K562 (cell line): Measurements from ENCODE around the gene TBC1D5. TPM values are rescaled to one million over a fixed set of nuclear protein-coding genes. Genes with fewer than 3 reads are reported as not detected.
A peak's percentile ranks its signal among the peaks of the same experiment; 100 is the strongest.

Experiments used
- ATAC-seq: fragments of 200-7000 bp; cut with Tn5 transposase; 3 replicates; pipeline ENCODE4 v1.9.1; 2020; ENCODE audit warnings: moderate library complexity
- BruUV-seq: library from RNA; stranded (reverse); fragments of 400-500 nt; replicated peaks from 2 replicates; lab custom pipeline; 2021; lab: Mats Ljungman, UMichigan
- CTCF ChIA-PET: fragments of 300-600 bp; formaldehyde crosslinking; extraction: SDS; loops from one replicate; lab custom pipeline; 2021; ENCODE audit warnings: low intra/inter-chr PET ratio; lab: Yijun Ruan, JAX
- POLR2A ChIA-PET: fragments of 300-600, 350-650 bp; sonication (Branson Sonifier 250); formaldehyde crosslinking; extraction: SDS; loops from one replicate; lab custom pipeline; 2021; ENCODE audit warnings: antibody characterized with exemption, inconsistent platforms; lab: Yijun Ruan, JAX
- DNase-seq, 4 experiments: peaks; one replicate each; pipeline versions ENCODE4 v3.0.0 to v3.0.0-alpha.2; 2011 to 2018; ENCODE audit warnings: low spot score in 3 of 4, mixed read lengths in 3 of 4; ENCODE audit errors: extremely low read depth in 1 of 4
- FAIRE-seq: peaks from 2 replicates; lab custom pipeline; 2011; peaks lifted over from hg19 to GRCh38; lab: Jason Lieb, UNC
- H2AFZ ChIP-seq: 2 replicates; pipeline ENCODE4 v1.6.0; 2011; ENCODE audit warnings: low read depth, low read length, control low read depth, inconsistent platforms
- H3K27ac ChIP-seq: fragments of 200-600 bp; 3 replicates; pipeline ENCODE4 v1.8.0; 2011; ENCODE audit warnings: low read depth, mild to moderate bottlenecking, control low read depth, inconsistent platforms, low read length, moderate library complexity, mixed read lengths; ENCODE audit errors: extremely low read depth
- H3K27me3 ChIP-seq, 2 experiments: fragments of 300-600 bp in 1 of 2; 2 replicates in 1 of 2; 3 replicates in 1 of 2; pipeline versions ENCODE4 v1.6.0 to v1.8.0; 2011; ENCODE audit warnings: inconsistent platforms in 2 of 2, low read length in 2 of 2, mild to moderate bottlenecking in 1 of 2, mixed read lengths in 1 of 2, moderate library complexity in 1 of 2; ENCODE audit not compliant: control insufficient read depth in 2 of 2, insufficient read depth in 2 of 2
- H3K36me3 ChIP-seq: fragments of 300-600 bp; 3 replicates; pipeline ENCODE4 v1.8.0; 2011; ENCODE audit warnings: mild to moderate bottlenecking, low read length, inconsistent platforms; ENCODE audit not compliant: control insufficient read depth, insufficient read depth
- H3K4me1 ChIP-seq, 2 experiments: fragments of 200-600 bp in 1 of 2; replicated peaks in 1 of 2; 2 replicates in 1 of 2; 3 replicates in 1 of 2; pipeline versions ENCODE4 v1.5.1 to v1.8.0; 2011; ENCODE audit warnings: inconsistent platforms in 2 of 2, low read length in 2 of 2, mild to moderate bottlenecking in 1 of 2, mixed read lengths in 1 of 2, moderate library complexity in 1 of 2; ENCODE audit not compliant: control insufficient read depth in 2 of 2, insufficient read depth in 2 of 2
- H3K4me2 ChIP-seq: 2 replicates; pipeline ENCODE4 v1.6.1; 2011; ENCODE audit warnings: low read length, control low read depth, inconsistent platforms, mixed read lengths; ENCODE audit not compliant: insufficient read depth
- H3K4me3 ChIP-seq: fragments of 200-600 bp; sonication (generic), shearing (Covaris generic); 2 replicates; pipeline ENCODE4 v1.5.1; 2016; ENCODE audit warnings: control low read depth, inconsistent platforms
- H3K79me2 ChIP-seq: fragments of 200-600 bp; 3 replicates; pipeline ENCODE4 v1.8.0; 2011; ENCODE audit warnings: low read length, inconsistent platforms; ENCODE audit not compliant: control insufficient read depth, insufficient read depth
- H3K9ac ChIP-seq, 2 experiments: 2 replicates each; pipeline versions ENCODE4 v1.6.0 to v1.6.1; 2011; ENCODE audit warnings: low read depth in 2 of 2, low read length in 2 of 2, control low read depth in 1 of 2, inconsistent platforms in 1 of 2, mild to moderate bottlenecking in 1 of 2, mixed read lengths in 1 of 2; ENCODE audit not compliant: insufficient read depth in 1 of 2
- H3K9me1 ChIP-seq: one replicate; pipeline ENCODE4 v1.6.0; 2011; ENCODE audit warnings: inconsistent platforms, mild to moderate bottlenecking, low read length, moderate library complexity; ENCODE audit not compliant: control insufficient read depth, insufficient read depth
- H3K9me3 ChIP-seq: replicated peaks from 2 replicates; pipeline ENCODE4 v1.5.1; 2011; ENCODE audit warnings: low read depth, low read length, inconsistent platforms; ENCODE audit not compliant: control insufficient read depth, insufficient read depth
- H4K20me1 ChIP-seq: replicated peaks from 2 replicates; pipeline ENCODE4 v1.6.1; 2011; ENCODE audit warnings: low read length, inconsistent platforms, mixed read lengths; ENCODE audit not compliant: control insufficient read depth, insufficient read depth
- GABPA ChIP-seq: fragments of 200-800 bp; sonication (Bioruptor generic); conservative IDR thresholded peaks from 2 replicates; pipeline ENCODE4 v1.6.1; 2016; ENCODE audit warnings: low read depth, missing genetic modification characterization, missing compliant biosample characterization
- MYC ChIP-seq, 2 experiments: fragments of 250-450 bp in 1 of 2; sonication (Bioruptor Pico) in 1 of 2; IDR thresholded peaks; 2 replicates each; pipeline versions ENCODE4 v1.5.1 to v1.6.1; 2012 to 2021; ENCODE audit warnings: low read depth in 2 of 2, borderline replicate concordance in 1 of 2, improper control_type of control experiment in 1 of 2, low read length in 1 of 2, mild to moderate bottlenecking in 1 of 2, moderate library complexity in 1 of 2
- PHTF2 ChIP-seq: fragments of 250-450 bp; sonication (Bioruptor Pico); IDR thresholded peaks from 2 replicates; pipeline ENCODE4 v1.5.0; 2021; ENCODE audit warnings: mild to moderate bottlenecking
- TFE3 ChIP-seq: fragments of 450-650 bp; formaldehyde crosslinking; IDR thresholded peaks from 2 replicates; pipeline ENCODE4 v1.4.0; 2020; ENCODE audit warnings: mild to moderate bottlenecking, mixed read lengths
- ZNF253 ChIP-seq: fragments of 250-450 bp; sonication (Bioruptor Pico); conservative IDR thresholded peaks from 2 replicates; pipeline ENCODE4 v1.6.1; 2021; ENCODE audit warnings: mild to moderate bottlenecking
- WGBS: fragments of 100-300 bp; shearing (Covaris generic); methylation state at CpG from one replicate; pipeline ENCODE4 v1.1.6; 2016; ENCODE audit warnings: low coverage, mixed read lengths; ENCODE audit not compliant: insufficient coverage; ENCODE audit errors: missing lambda C conversion rate; 5-methylcytosine and 5-hydroxymethylcytosine counted together
- in situ Hi-C: fragments of 300-500 bp; cut with MboI; formaldehyde crosslinking; loops from 4 replicates; pipeline ENCODE4 v1.15.0; 2018; ENCODE audit warnings: inconsistent platforms, mixed read lengths
- intact Hi-C: fragments of 100-400 bp; cut with micrococcal nuclease; formaldehyde crosslinking; loops from 2 replicates; pipeline ENCODE4 v1.14.2; 2022
- polyA plus RNA-seq, 8 experiments: library from polyadenylated mRNA; depleted of rRNA in 4 of 8; stranded (reverse) in 5 of 8; unstranded in 3 of 8; fragments of >200 nt; fragmentation: Nextera tagmentation in 2 of 8; fragmentation: Illumina TruSeq in 1 of 8; extraction: Ambion mirVana in 2 of 8; extraction: Trizol in 1 of 8; gene quantifications; 2 replicates each; pipeline versions ENCODE4 v1.2.1 to v1.2.3, GENCODE V29; 2011 to 2014; ENCODE audit warnings: inconsistent platforms in 1 of 8, missing spikeins in 1 of 8
- total RNA-seq, 7 experiments: library from RNA; depleted of rRNA in 6 of 7; stranded (reverse); fragments of >200 nt in 6 of 7; fragmentation: Illumina TruSeq in 2 of 7; extraction: Trizol in 2 of 7; gene quantifications; 2 replicates each; pipeline versions ENCODE4 v1.2.1 to v1.2.3, GENCODE V29; 2011 to 2021; ENCODE audit warnings: low replicate concordance in 1 of 7

The TBC1D5 gene
- total and polyA plus RNA-seq, 9 of the 15 experiments (the other 6 are each of a cell fraction or from before 2014, with no cell fraction given): 2.9 to 38.1 (median 25.6) TPM

- H3K9me1 ChIP-seq: no peaks in the 10 kb centered on the region
- no peak overlapping the region for H3K9ac ChIP-seq
- H3K79me2 ChIP-seq: no peaks in the 10 kb centered on the region
- TF ChIP-seq TFE3 (no peak), GABPA (tag) (no peak), ZNF253 (CRISPR knock-in tag) (no peak), MYC (IDR thresholded peaks at IDR 0.05; ENCODE audit: low read depth, low read length) (no peak), MYC (CRISPR knock-in tag; IDR thresholded peaks at IDR 0.05; ENCODE audit: borderline replicate concordance, low read depth) (no peak), PHTF2 (no peak)
- TF ChIP-seq, all 486 proteins: peak for 0
- BruUV-seq: no TSS peak
- in situ Hi-C loops (no loop called here), intact Hi-C loops (no loop called here)
- Histone ChIP-seq H3K9me3 (no peaks in the 10 kb centered on the region), H3K27ac (no peak overlapping the region), H3K4me3 (no peak overlapping the region), H4K20me1 (no peaks in the 10 kb centered on the region), H2AFZ (no peak overlapping the region), H3K4me2 (no peak overlapping the region), H3K27me3 (no peaks in the 10 kb centered on the region), H3K36me3 (no peaks in the 10 kb centered on the region), H3K4me1 (peaks cover 0 to 3% of the 10 kb centered on the region in 2 experiments; a peak in 2 of 5 replicates)
- 37% methylated on average over 6 of the region's 6 CpGs for WGBS
- POLR2A ChIA-PET: interaction anchor here (1.3 kb wide), 1 partner anchor 29 kb away, joined by 4 read pairs; no protein-coding TSS in a partner anchor
- FAIRE-seq (no peak), ATAC-seq (peak; percentile 23; the same call in 1 of the 3 replicates), DNase-seq (no peak)
- CTCF ChIA-PET: no interaction called here
Measured at GRCh38 chr3:17187589-17188184, 554.7 kb downstream of the TBC1D5 start.
